Measurements from ENCODE around the gene OPA3.

Gene OPA3

DNA sequence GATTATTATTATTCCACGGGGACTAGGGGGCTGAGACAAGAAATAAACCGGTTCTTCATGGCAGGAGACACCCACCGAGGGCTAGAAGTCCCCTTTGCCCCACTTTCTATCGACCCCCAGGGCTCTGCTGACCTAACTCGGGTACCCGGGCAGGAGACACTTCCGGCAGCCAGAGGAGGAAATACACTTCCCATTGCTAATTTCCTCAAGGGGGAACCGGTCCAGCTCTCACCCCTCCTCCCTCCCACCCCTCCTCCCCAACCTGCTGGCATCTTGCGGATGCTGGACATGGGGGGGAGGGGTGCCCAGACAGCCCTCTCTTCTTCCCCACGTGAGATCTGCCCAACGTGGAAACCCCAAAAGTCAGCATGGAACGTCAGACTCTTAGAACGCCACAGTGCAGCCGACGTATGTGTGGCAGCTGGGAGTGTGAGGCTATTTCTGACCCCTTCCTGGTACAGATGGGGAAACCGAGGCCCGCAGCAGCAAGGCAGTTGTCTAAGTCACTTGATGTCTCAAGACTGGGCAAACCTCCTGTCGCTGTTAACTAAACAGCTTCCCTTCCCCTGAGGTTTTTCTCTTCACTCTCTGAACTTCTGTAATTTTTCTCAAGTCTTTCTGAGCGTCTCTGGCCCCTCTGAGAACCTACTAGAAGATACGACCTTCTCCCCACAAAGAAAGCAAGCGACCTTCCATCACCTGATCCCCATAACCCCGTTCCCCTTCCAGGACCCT is 13.8 kb upstream of the OPA3 start:
- no peak for DNase-seq (ENCODE audit: low read depth in 2 of 2)

DNA sequence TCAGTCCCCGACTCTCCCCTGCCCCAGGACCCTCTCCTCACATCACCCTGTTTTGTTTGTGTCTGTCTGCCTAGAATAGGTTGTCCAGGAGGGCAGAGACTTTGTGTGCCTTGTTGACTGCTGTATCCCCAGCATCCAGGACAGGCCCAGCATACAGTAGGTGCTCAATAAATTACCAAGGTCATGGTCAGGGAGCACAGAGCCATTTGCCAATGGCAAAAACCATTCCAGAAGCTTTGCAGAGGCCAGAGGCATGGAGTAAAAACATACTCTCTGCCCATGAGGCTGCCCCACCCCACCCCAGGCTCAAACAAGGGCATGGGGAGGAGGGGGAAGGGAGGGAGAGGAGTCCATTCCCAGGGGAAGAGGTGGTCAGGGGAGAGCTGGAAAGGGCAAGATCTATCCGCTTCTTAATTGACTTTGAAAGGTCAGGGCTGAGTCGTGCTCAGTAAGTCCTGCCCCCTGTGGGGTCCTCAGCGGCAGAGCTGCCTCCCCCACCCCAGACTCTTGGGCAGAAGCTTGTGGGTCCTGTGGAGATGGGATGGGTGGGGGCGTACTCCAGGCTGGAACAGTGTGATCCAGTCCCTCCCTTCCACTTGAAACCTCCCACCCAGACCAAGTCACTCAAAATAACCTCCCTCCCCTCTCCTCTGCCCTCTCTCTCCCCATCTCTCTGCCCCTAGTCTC is 13.0 kb upstream of the OPA3 start:
- DNase-seq (ENCODE audit: low read depth in 2 of 2) = no peak

GRCh38 chr19:45595814-45596213 is 11.2 kb upstream of the OPA3 start:
- no peak for DNase-seq (ENCODE audit: low read depth in 2 of 2)

GRCh38 chr19:45593520-45593919 is 8.9 kb upstream of the OPA3 start:
- DNase-seq (ENCODE audit: low read depth in 2 of 2) = no peak

- DNase-seq (ENCODE audit: low read depth in 2 of 2) = no peak
Measured at GRCh38 chr19:45592366-45592765, 7.8 kb upstream of the OPA3 start.

- DNase-seq (ENCODE audit: low read depth in 2 of 2) = no peak
Measured at GRCh38 chr19:45591638-45592005, 7.0 kb upstream of the OPA3 start.

- no peak for DNase-seq (ENCODE audit: low read depth in 2 of 2)
Measured at GRCh38 chr19:45591004-45591637, 6.5 kb upstream of the OPA3 start.

DNA sequence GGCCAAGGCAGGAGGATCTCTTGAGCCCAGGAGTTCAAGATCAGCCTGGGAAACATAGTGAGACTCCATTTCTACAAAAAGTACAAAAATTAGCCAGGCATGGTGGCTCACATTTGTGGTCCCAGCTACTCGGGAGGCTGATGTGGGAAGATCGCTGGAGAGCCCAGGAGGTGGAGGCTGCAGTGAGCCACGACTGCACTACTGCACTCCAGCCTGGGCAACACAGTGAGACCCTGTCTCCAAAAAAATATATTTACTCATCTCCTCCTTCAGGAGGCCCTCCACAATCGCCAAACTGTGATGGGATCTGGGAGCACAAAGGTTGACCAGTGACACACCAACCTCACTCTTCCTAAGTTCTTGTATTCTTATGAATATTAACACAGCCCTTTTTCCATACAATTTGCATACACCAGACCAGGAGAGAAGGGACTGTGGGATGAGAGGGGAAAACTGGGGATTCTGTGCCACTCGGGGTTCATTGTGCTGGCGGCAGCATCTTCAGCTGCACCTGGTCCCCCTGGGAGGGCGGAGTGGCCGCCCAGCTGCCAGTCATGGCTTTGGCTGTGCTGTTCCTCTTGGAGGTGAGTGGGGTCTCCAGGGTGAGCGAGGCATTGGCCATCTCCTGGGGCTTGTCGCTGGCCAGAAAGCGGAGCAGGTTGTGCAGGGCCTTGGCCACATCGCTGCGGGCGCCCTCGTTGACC is 5.8 kb upstream of the OPA3 start:
- DNase-seq (ENCODE audit: low read depth in 2 of 2) = no peak

GRCh38 chr19:45589768-45590167 is 5.2 kb upstream of the OPA3 start:
- DNase-seq (ENCODE audit: low read depth in 2 of 2) = no peak

DNA sequence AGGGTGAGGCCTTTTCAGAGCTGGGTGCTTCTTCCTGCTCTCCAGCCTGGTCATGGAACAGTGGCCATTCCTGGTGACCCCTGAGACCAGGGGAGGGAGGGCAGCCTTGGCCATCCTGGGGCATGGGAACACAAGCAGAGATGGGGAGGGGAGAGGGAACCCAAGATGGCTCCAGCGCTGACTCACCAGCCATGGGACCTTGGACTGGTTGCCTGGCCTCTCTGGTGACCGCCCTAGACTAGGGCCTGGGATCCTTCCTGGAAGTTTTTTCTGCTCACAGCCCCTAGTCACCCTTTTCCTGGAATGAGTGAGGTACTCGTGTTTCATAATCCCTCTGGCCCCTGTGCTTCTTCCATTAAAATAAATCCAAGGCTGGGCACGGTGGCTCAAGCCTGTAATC is 3.3 kb upstream of the OPA3 start:
- no peak for DNase-seq (ENCODE audit: low read depth in 2 of 2)

- no peak for DNase-seq (ENCODE audit: low read depth in 2 of 2)
Measured at GRCh38 chr19:45585158-45585577, 566 bp upstream of the OPA3 start.

DNA sequence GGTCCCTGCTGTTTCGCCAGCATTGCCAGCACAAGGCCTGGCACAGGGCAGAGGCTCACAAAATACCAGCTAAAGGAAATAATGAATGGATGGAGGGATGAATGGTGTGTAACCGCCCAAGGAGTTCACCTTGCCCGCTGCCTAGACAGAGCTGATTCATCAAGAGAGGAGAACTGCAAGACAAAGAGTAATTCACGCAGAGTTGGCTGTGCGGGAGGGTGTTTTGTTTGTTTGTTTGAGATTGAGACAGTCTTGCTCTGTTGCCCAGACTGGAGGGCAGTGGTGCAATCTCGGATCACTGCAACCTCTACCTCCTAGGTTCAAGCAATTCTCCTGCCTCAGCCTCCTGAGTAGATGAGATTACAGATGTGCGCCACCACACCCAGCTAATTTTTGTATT is 3.0 kb downstream of the OPA3 start:
- DNase-seq (ENCODE audit: low read depth in 2 of 2) = no peak

- no peak for DNase-seq (ENCODE audit: low read depth in 2 of 2)
Measured at GRCh38 chr19:45578861-45579260, 5.7 kb downstream of the OPA3 start.

DNA sequence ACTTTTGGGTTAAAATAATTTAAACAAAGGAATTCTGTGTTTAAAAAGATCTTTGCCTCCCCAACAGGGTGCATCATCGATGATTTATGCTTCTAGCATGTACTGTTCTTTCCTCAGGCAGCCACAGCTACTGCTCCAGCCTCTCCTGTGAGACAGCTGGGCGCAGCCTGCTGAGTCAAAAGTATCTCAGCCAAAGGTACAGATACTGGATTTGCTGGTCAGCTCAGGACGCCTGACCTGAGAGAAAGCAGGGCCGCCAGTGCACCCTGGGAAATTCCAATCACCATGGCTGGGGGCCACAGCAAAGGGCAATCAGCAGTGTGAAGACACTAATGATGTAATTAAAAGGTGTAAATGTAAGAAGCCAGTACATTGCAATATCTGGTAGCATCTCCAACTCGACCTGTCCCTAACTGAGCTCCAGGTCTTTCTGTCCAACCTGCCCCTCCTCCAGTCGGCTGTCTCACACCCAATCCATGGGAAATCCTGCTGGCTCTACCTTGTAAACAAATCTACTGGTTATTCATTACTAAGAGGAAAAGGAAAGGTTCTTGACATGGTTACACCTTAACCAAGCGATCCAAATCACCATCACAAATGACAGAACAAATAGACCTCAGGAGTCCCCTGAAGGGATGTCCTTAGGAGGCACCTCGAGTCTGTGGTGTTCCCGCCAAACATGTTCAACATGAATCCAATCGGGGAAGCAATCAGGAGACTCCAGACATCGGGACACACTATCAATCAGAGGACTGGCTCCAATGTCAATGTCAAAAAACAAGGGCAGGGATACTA is 7.3 kb downstream of the OPA3 start:
- no peak for DNase-seq (ENCODE audit: low read depth in 2 of 2)

- no peak for DNase-seq (ENCODE audit: low read depth in 2 of 2)
Measured at GRCh38 chr19:45576682-45577081, 7.9 kb downstream of the OPA3 start.

- DNase-seq (ENCODE audit: low read depth in 2 of 2) = no peak
Measured at GRCh38 chr19:45575216-45575615, 9.4 kb downstream of the OPA3 start.

DNA sequence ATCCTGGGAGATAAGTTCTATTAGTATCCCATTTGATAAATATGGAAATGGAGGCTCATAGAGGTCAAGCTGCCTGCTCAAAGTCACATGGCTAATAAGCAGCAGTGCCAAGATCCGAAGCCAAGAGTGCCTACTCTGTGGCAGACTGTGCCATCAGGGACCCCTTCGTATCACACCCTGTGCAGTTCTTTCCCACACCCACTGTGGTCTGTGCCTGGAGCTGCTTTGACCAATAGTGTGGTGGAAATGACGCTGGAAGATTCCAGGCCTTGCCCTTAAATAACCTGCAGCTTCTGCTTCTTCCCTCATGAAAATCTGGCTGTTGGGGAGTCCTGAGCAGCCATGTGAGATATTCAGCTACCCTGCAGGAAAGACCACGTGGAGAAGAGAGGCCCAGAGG is 10.1 kb downstream of the OPA3 start:
- DNase-seq (ENCODE audit: low read depth in 2 of 2) = no peak

DNA sequence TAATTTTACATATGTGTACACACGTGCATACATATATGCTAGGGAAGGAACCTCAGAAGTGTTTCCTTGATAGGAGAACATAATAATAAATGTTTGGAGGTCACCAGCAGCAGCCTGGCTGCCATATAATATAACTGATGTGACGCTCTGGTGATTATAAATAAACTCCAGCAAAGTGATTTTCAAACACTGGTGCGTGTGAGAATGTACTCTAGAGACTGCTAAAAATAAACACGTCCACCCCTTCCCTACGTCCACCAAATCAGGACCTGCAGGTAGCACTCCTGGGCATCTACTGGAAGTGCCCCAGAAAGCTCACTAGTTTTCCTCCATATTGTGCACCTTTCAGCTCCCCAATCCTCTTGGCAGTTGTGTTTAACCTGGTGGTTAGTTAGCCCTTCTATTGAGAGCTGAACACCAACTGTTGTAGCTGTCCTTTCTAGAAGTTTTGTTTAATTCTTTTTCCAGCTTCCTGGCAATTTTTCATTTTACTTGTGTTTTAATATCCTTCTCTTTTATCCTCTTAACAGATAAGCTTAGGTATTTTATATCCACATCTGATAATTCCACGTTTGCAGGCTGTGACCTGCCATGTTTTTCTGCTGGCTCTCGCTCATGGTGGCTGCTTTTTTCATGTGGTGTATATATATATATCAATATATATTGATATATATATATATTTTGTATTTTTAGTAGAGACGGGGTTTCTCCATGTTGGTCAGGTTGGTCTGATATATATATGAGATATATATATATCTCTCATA is 13.0 kb downstream of the OPA3 start:
- DNase-seq (ENCODE audit: low read depth in 2 of 2) = no peak

GRCh38 chr19:45569619-45570421 is 14.8 kb downstream of the OPA3 start:
- peak in 1 of 2 donors; percentile 21 for DNase-seq (ENCODE audit: low read depth in 2 of 2)

DNA sequence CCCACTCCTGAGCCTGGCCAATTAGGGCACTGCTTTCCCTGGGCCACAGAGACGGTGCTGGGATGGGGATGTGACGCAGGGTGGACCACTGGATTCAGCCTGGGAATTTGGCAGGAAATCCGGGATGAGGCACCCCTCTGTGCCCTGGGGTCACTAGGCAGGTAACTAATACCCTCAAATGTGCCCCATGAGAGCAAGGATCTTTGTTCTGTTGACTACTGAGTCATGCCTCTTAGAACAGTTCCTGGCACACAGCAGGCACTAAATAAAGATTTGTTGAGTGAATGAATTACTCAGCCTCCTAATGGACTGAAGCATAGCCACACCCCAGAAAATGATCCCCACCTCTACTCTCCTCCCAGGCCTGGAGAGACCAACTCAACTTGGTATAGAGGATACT is 15.9 kb downstream of the OPA3 start:
- no peak for DNase-seq (ENCODE audit: low read depth in 2 of 2)
